Testis (tissue), 2 donors: ENCODE measurements around the gene SLC38A4.

Source experiments
- POLR2A ChIP-seq: fragments of 450-650 bp; IDR thresholded peaks from one replicate; pipeline ENCODE4 v1.6.1; 2017; ENCODE audit warnings: antibody characterized with exemption, mild to moderate bottlenecking, moderate library complexity
- TF ChIP-seq, protein P1 (sequence below), 3 experiments: fragments of 450-650 bp in 2 of 3; fragments of 200-600 bp in 1 of 3; sonication (generic) in 1 of 3; IDR thresholded peaks; one replicate each; pipeline ENCODE4 v1.5.1; 2016 to 2019; ENCODE audit warnings: antibody characterized with exemption in 3 of 3, mild to moderate bottlenecking in 2 of 3, moderate library complexity in 1 of 3

DNA sequence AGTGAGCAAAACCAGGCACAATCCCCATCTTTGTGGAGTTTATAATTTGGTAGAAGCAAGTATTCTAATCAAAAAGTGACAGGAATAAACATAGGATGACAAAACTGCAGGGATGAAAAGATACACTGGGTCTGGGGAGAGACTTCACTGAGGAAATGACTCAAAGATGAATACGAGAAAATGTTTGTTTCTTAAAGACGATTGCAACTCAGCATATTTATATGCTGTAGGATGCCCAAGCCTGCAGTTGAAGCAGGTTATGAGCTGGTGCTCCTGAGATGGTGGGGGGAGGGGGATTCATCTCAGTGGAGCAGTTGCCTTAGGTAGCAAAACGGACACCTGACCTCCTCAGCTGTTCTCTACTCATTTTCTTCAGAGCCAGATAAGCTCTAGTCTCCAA is 13.4 kb upstream of the SLC38A4 start:
- TF ChIP-seq, protein P1, sequence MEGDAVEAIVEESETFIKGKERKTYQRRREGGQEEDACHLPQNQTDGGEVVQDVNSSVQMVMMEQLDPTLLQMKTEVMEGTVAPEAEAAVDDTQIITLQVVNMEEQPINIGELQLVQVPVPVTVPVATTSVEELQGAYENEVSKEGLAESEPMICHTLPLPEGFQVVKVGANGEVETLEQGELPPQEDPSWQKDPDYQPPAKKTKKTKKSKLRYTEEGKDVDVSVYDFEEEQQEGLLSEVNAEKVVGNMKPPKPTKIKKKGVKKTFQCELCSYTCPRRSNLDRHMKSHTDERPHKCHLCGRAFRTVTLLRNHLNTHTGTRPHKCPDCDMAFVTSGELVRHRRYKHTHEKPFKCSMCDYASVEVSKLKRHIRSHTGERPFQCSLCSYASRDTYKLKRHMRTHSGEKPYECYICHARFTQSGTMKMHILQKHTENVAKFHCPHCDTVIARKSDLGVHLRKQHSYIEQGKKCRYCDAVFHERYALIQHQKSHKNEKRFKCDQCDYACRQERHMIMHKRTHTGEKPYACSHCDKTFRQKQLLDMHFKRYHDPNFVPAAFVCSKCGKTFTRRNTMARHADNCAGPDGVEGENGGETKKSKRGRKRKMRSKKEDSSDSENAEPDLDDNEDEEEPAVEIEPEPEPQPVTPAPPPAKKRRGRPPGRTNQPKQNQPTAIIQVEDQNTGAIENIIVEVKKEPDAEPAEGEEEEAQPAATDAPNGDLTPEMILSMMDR (IDR thresholded peaks at IDR 0.05), result no peak
- TF ChIP-seq POLR2A, result no peak
